Measurements from ENCODE around the gene GABBR2. TPM values are rescaled to one million over a fixed set of nuclear protein-coding genes. Genes with fewer than 3 reads are reported as not detected.

GABBR2 gene
- total and polyA plus RNA-seq, 12 donors, result 0.17 to 9.0 (median 3.7) TPM

- TF ChIP-seq CTCF (IDR thresholded peaks at IDR 0.05) (no peak), POLR2A (IDR thresholded peaks at IDR 0.05) (no peak)
- Histone ChIP-seq H3K4me3 (no peak overlapping the region), H3K27me3 (no peaks in the 10 kb centered on the region), H3K9me3 (replicated peaks in 1 of 3) (no peaks in the 10 kb centered on the region), H3K36me3 (replicated peaks in 1 of 2) (no peaks in the 10 kb centered on the region), H3K27ac (no peak overlapping the region), H3K4me1 (replicated peaks in 1 of 2) (no peaks in the 10 kb centered on the region)
- no peak for DNase-seq
- 73 to 100% (median 84%) methylated on average over 1 of the region's 1 CpG for WGBS, 4 donors
- intact Hi-C loops (cut with DNase I), result no loop called here
Measured at GRCh38 chr9:98451576-98451975, 257.2 kb downstream of the GABBR2 start.

- 75 to 82% (median 78%) methylated on average over 2 of the region's 2 CpGs for WGBS, 4 donors
- no peak for DNase-seq
- H3K27me3 ChIP-seq, result no peaks in the 10 kb centered on the region
- no peaks in the 10 kb centered on the region for H3K9me3 ChIP-seq (replicated peaks in 1 of 3)
- TF ChIP-seq CTCF (IDR thresholded peaks at IDR 0.05) (no peak), POLR2A (IDR thresholded peaks at IDR 0.05) (no peak)
- no peak overlapping the region for H3K27ac ChIP-seq
- H3K4me1 ChIP-seq (replicated peaks in 1 of 2), result no peaks in the 10 kb centered on the region
- H3K4me3 ChIP-seq, result no peak overlapping the region
- no peaks in the 10 kb centered on the region for H3K36me3 ChIP-seq (replicated peaks in 1 of 2)
- intact Hi-C loops (cut with DNase I), result no loop called here
Measured at GRCh38 chr9:98450496-98450895, 258.2 kb downstream of the GABBR2 start.

GRCh38 chr9:98449871-98450270 is 258.9 kb downstream of the GABBR2 start:
- no peak for TF ChIP-seq POLR2A (IDR thresholded peaks at IDR 0.05)
- TF ChIP-seq CTCF (IDR thresholded peaks at IDR 0.05), result no peak
- Histone ChIP-seq H3K36me3 (replicated peaks in 1 of 2) (no peaks in the 10 kb centered on the region), H3K9me3 (replicated peaks in 1 of 3) (no peaks in the 10 kb centered on the region), H3K4me1 (replicated peaks in 1 of 2) (no peaks in the 10 kb centered on the region), H3K4me3 (no peak overlapping the region), H3K27me3 (no peaks in the 10 kb centered on the region), H3K27ac (no peak overlapping the region)
- intact Hi-C loops (cut with DNase I), result no loop called here
- DNase-seq, result no peak
- WGBS, 4 donors, result 78 to 89% (median 82%) methylated on average over 3 of the region's 3 CpGs

GRCh38 chr9:98445576-98445975 is 263.2 kb downstream of the GABBR2 start:
- H3K27ac ChIP-seq, result no peak overlapping the region
- WGBS, 4 donors, result 86 to 100% (median 91%) methylated on average over 1 of the region's 1 CpG
- no peaks in the 10 kb centered on the region for H3K4me1 ChIP-seq (replicated peaks in 1 of 2)
- no peak for TF ChIP-seq CTCF (IDR thresholded peaks at IDR 0.05)
- no peak for TF ChIP-seq POLR2A (IDR thresholded peaks at IDR 0.05)
- no peaks in the 10 kb centered on the region for H3K36me3 ChIP-seq (replicated peaks in 1 of 2)
- H3K27me3 ChIP-seq, result no peaks in the 10 kb centered on the region
- intact Hi-C loops (cut with DNase I), result no loop called here
- H3K4me3 ChIP-seq, result no peak overlapping the region
- no peak for DNase-seq
- no peaks in the 10 kb centered on the region for H3K9me3 ChIP-seq (replicated peaks in 1 of 3)

All from adrenal gland (tissue), 12 donors.